GM12878 (cell line): ENCODE measurements around the gene STAC2. TPM values are rescaled to one million over a fixed set of nuclear protein-coding genes. Genes with fewer than 3 reads are reported as not detected.

Experiments
- ATAC-seq: fragments of 200-7000 bp; cut with Tn5 transposase; 3 replicates; pipeline ENCODE4 v1.9.1; 2020; ENCODE audit warnings: mild to moderate bottlenecking, moderate library complexity
- BruUV-seq: library from RNA; stranded (reverse); fragments of 400-500 nt; replicated peaks from 2 replicates; lab custom pipeline; 2021; lab: Mats Ljungman, UMichigan
- CTCF ChIA-PET: fragments of 300-600 bp; sonication (Branson Sonifier 250); formaldehyde crosslinking; extraction: SDS; loops from one replicate; lab custom pipeline; 2021; ENCODE audit warnings: inconsistent platforms; lab: Yijun Ruan, JAX
- POLR2A ChIA-PET: fragments of 350-600 bp; formaldehyde crosslinking; extraction: SDS; loops from one replicate; lab custom pipeline; 2021; ENCODE audit warnings: inconsistent platforms; lab: Charles Lee
- RAD21 ChIA-PET: fragments of 300-600 bp; sonication (Branson Sonifier 250); formaldehyde crosslinking; loops from one replicate; lab custom pipeline; 2023; ENCODE audit warnings: antibody characterized with exemption; ENCODE audit not compliant: unreplicated experiment; lab: Charles Lee
- SMC1A ChIA-PET: fragments of 300-600 bp; sonication (Branson Sonifier 250); formaldehyde crosslinking; loops from one replicate; lab custom pipeline; 2023; ENCODE audit not compliant: unreplicated experiment, uncharacterized antibody; lab: Charles Lee
- DNase-seq: peaks from one replicate; pipeline ENCODE4 v3.0.0-alpha.2; 2011; ENCODE audit warnings: low read depth, low spot score
- FAIRE-seq: peaks from 3 replicates; lab custom pipeline; 2011; peaks lifted over from hg19 to GRCh38; lab: Jason Lieb, UNC
- H2AFZ ChIP-seq: 2 replicates; pipeline ENCODE4 v1.6.0; 2011; ENCODE audit warnings: low read depth, low read length, control low read depth; ENCODE audit not compliant: control insufficient read depth
- H3K27ac ChIP-seq: 2 replicates; pipeline ENCODE4 v1.5.1; 2011; ENCODE audit warnings: control low read depth; ENCODE audit not compliant: control insufficient read depth, insufficient read depth
- H3K27me3 ChIP-seq, 2 experiments: replicated peaks in 1 of 2; 2 replicates each; pipeline versions ENCODE4 v1.6.0 to v1.6.1; 2011; ENCODE audit warnings: low read length in 1 of 2; ENCODE audit not compliant: control insufficient read depth in 2 of 2, insufficient read depth in 2 of 2
- H3K36me3 ChIP-seq, 2 experiments: 2 replicates each; pipeline ENCODE4 v1.5.1; 2011; ENCODE audit warnings: low read length in 1 of 2; ENCODE audit not compliant: control insufficient read depth in 2 of 2, insufficient read depth in 2 of 2
- H3K4me1 ChIP-seq: 2 replicates; pipeline ENCODE4 v1.6.1; 2011; ENCODE audit warnings: mild to moderate bottlenecking, low read length, moderate library complexity, mixed read lengths; ENCODE audit not compliant: control insufficient read depth, insufficient read depth
- H3K4me2 ChIP-seq: 2 replicates; pipeline ENCODE4 v1.6.0; 2011; ENCODE audit warnings: control low read depth; ENCODE audit not compliant: control insufficient read depth, insufficient read depth
- H3K4me3 ChIP-seq: fragments of 200-600 bp; sonication (generic); 2 replicates; pipeline ENCODE4 v1.5.1; 2016
- H3K79me2 ChIP-seq: 2 replicates; pipeline ENCODE4 v1.6.0; 2011; ENCODE audit warnings: low read length; ENCODE audit not compliant: control insufficient read depth, insufficient read depth
- H3K9ac ChIP-seq: 2 replicates; pipeline ENCODE4 v1.8.0; 2011; ENCODE audit warnings: low read length, control low read depth, mixed read lengths; ENCODE audit not compliant: control insufficient read depth, insufficient read depth
- H3K9me3 ChIP-seq: replicated peaks from 3 replicates; pipeline ENCODE4 v1.5.1; 2011; ENCODE audit warnings: mild to moderate bottlenecking, low read length; ENCODE audit not compliant: control insufficient read depth, insufficient read depth
- H4K20me1 ChIP-seq: 2 replicates; pipeline ENCODE4 v1.6.0; 2011; ENCODE audit not compliant: control insufficient read depth, insufficient read depth
- ASH2L ChIP-seq: fragments of 300-600, 200-600 bp; sonication (generic); IDR thresholded peaks from 2 replicates; pipeline ENCODE4 v1.6.1; 2017; ENCODE audit warnings: low read depth, mild to moderate bottlenecking, borderline replicate concordance
- ATF2 ChIP-seq: IDR thresholded peaks from 2 replicates; pipeline ENCODE4 v1.6.1; 2012; ENCODE audit warnings: low read length, inconsistent platforms
- EGR1 ChIP-seq, 2 experiments: IDR thresholded peaks; 1 replicate in 1 of 2; 2 replicates in 1 of 2; pipeline ENCODE4 v1.6.1; 2011 to 2012; ENCODE audit warnings: low read depth in 2 of 2, low read length in 2 of 2, borderline replicate concordance in 1 of 2, mild to moderate bottlenecking in 1 of 2, moderate library complexity in 1 of 2
- EZH2 ChIP-seq: IDR thresholded peaks from 2 replicates; pipeline ENCODE4 v1.6.1; 2012; ENCODE audit warnings: low read depth, mild to moderate bottlenecking, control low read depth, inconsistent platforms, low read length, borderline replicate concordance; ENCODE audit not compliant: control insufficient read depth
- GATAD2B ChIP-seq: fragments of 450-650 bp; conservative IDR thresholded peaks from 2 replicates; pipeline ENCODE4 v1.6.1; 2017; ENCODE audit warnings: low read depth, mild to moderate bottlenecking, moderate library complexity
- IKZF1 ChIP-seq: fragments of 450-650 bp; conservative IDR thresholded peaks from 2 replicates; pipeline ENCODE4 v1.6.1; 2017; ENCODE audit warnings: antibody characterized with exemption, mild to moderate bottlenecking
- RELB ChIP-seq: fragments of 450-650 bp; IDR thresholded peaks from 2 replicates; pipeline ENCODE4 v1.6.1; 2017; ENCODE audit warnings: low read depth, mild to moderate bottlenecking, moderate library complexity
- WGBS: methylation state at CpG from one replicate; pipeline ENCODE4 v1.1.6; 2016; ENCODE audit warnings: low lambda C conversion rate; ENCODE audit not compliant: insufficient replicate concordance, insufficient coverage; ENCODE audit errors: missing lambda C conversion rate; 5-methylcytosine and 5-hydroxymethylcytosine counted together
- in situ Hi-C: fragments of 300-500 bp; cut with MboI; formaldehyde crosslinking; loops from 9 replicates; pipeline ENCODE4 v1.14.3; 2018; ENCODE audit warnings: mixed read lengths
- intact Hi-C: fragments of 100-400 bp; cut with micrococcal nuclease; formaldehyde crosslinking; loops from one replicate; pipeline ENCODE4 v1.14.2; 2022; ENCODE audit not compliant: unreplicated experiment
- polyA plus RNA-seq, 11 experiments: library from polyadenylated mRNA; depleted of rRNA in 4 of 11; unstranded in 6 of 11; stranded (reverse) in 5 of 11; fragments of >200 nt; fragmentation: Nextera tagmentation in 4 of 11; fragmentation: Illumina TruSeq in 1 of 11; extraction: Ambion mirVana in 4 of 11; extraction: Trizol in 1 of 11; gene quantifications; 1 replicate in 1 of 11; 2 replicates in 10 of 11; pipeline versions ENCODE4 v1.2.1 to v1.2.3, GENCODE V29; 2011 to 2016; ENCODE audit warnings: inconsistent platforms in 2 of 11, missing spikeins in 2 of 11, low read depth in 1 of 11
- total RNA-seq, 4 experiments: library from RNA; depleted of rRNA in 3 of 4; stranded (reverse); fragments of >200 nt in 3 of 4; fragmentation: Illumina TruSeq in 1 of 4; extraction: Trizol in 1 of 4; gene quantifications; 2 replicates each; pipeline versions ENCODE4 v1.2.1 to v1.2.3, GENCODE V29; 2013 to 2021

The STAC2 gene
- total and polyA plus RNA-seq, 10 of the 15 experiments (the other 5 are each of a cell fraction or from before 2014, with no cell fraction given) = 0.04 TPM; not detected in 9

DNA sequence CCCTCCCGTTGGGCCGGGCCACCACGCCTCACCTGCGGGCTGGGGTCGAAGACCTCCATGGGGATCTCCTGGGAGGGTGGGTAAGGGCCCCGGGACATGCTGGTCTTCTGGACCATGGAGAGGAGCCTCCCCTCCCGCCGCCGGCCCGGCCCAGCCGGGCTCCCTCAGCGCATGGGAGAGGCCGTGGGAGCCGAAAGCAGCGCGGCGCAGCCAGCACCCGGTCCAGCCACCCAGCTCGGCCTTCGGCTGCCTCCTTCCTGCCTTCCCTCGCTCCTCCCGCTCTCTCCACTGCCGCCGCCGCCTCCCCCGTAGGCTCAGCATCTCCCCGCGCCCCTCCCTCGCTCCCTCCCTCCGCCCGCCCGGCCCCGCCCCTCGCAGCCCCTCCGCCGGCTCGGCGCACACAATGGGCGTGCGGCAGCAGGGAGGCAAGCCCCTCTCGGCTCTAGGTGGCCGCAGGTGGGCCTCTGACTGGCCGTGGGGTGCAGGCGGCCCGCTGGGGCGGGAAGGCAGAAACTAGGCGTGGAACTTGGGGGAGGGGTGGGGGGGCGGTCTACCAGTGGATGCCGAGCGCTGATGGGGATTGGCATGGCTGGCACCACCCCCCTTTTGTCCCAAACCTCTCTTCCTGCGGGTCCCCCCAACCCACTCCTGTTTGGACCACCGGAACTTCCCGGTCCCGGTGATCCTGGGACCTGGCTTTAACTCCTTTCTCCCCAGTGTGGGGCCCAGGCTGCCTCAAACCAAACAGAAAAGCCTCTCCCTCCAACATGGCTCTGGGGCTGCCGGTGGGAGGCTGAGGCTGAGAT, 28.2 kb downstream of the STAC2 start, which contains the start of gene CACNB1 (continued):
- TF ChIP-seq RELB = no peak
- TF ChIP-seq GATAD2B = 0 out of 2 replicates have a peak, but pooled peaks have one; percentile 55
- TF ChIP-seq EZH2 = no peak
- no peak for TF ChIP-seq ATF2
- peak; percentile 30; the same call in 1 of the 2 replicates for TF ChIP-seq IKZF1

GRCh38 chr17:39196808-39197291, 28.9 kb downstream of the STAC2 start:
- H3K4me3 ChIP-seq = peak overlapping the region; percentile 98
- DNase-seq (no peak), ATAC-seq (peak; percentile 41), FAIRE-seq (no peak)
- H3K4me1 ChIP-seq = peaks cover 19% of the 10 kb centered on the region
- ChIA-PET RAD21 (no interaction called here), CTCF (interaction anchor here (1.0 to 2.1 kb wide), 3 partner anchors 32 to 43 kb away, joined by 3 to 7 read pairs (median 5); no protein-coding TSS in a partner anchor), POLR2A (interaction anchor here (0.5 to 1.5 kb wide), 3 partner anchors 13 to 447 kb away, joined by 3 to 4 read pairs (median 3); no protein-coding TSS in a partner anchor), SMC1A (interaction anchor here (0.8 to 1.3 kb wide), 2 partner anchors 44 to 47 kb away, joined by 3 to 6 read pairs; no protein-coding TSS in a partner anchor)
- peak overlapping the region; percentile 83 for H3K4me2 ChIP-seq
- H2AFZ ChIP-seq = peak overlapping the region; percentile 66
- peak overlapping the region; percentile 69 for H3K9ac ChIP-seq
- BruUV-seq = no TSS peak
- H4K20me1 ChIP-seq = peaks cover under 1% of the 10 kb centered on the region; the same call in 1 of the 2 replicates
- H3K9me3 ChIP-seq = no peaks in the 10 kb centered on the region
- H3K27ac ChIP-seq = peak overlapping the region; percentile 46
- no peaks in the 10 kb centered on the region for H3K27me3 ChIP-seq
- H3K79me2 ChIP-seq = peaks cover 28% of the 10 kb centered on the region
- peak in 1 of 2 experiments; percentile 37; a peak in 1 of 3 replicates for TF ChIP-seq EGR1 (IDR thresholded peaks at IDR 0.05; ENCODE audit: borderline replicate concordance in 1 of 2, low read depth in 2 of 2, low read length in 2 of 2)
- TF ChIP-seq ASH2L = no peak
- 0% methylated on average over 13 of the region's 30 CpGs for WGBS
- in situ Hi-C loops = no loop called here
- H3K36me3 ChIP-seq = peaks cover 1 to 7% of the 10 kb centered on the region in 2 experiments; a peak in 2 of 4 replicates
- intact Hi-C loops = no loop called here
